Immature natural killer cell (primary cell): Measurements from ENCODE around the gene PIEZO2. TPM values are rescaled to one million over a fixed set of nuclear protein-coding genes. Genes with fewer than 3 reads are reported as not detected.

Experiments
- DNase-seq, 3 donors: peaks; one replicate each; pipeline ENCODE4 v3.0.0; 2022; ENCODE audit warnings: mixed read lengths in 1 of 3
- H3K27ac Mint-ChIP-seq, 6 donors: one replicate each; pipeline ENCODE4 v1.8.0; 2020; ENCODE audit warnings: mixed read lengths in 6 of 6, mild to moderate bottlenecking in 5 of 6, inconsistent platforms in 4 of 6, moderate library complexity in 3 of 6
- H3K27me3 Mint-ChIP-seq, 3 donors: one replicate each; pipeline ENCODE4 v1.8.0; 2020 to 2021; ENCODE audit warnings: low read depth in 3 of 3, mild to moderate bottlenecking in 3 of 3, mixed read lengths in 3 of 3, moderate library complexity in 3 of 3, inconsistent platforms in 1 of 3
- H3K36me3 Mint-ChIP-seq, 3 donors: one replicate each; pipeline ENCODE4 v1.8.0; 2020; ENCODE audit warnings: mixed read lengths in 3 of 3, inconsistent platforms in 2 of 3, mild to moderate bottlenecking in 2 of 3
- H3K4me1 Mint-ChIP-seq, 2 donors: one replicate each; pipeline ENCODE4 v1.8.0; 2020; ENCODE audit warnings: inconsistent platforms in 2 of 2, mild to moderate bottlenecking in 2 of 2, mixed read lengths in 2 of 2, moderate library complexity in 1 of 2
- H3K4me3 Mint-ChIP-seq, 5 donors: one replicate each; pipeline ENCODE4 v1.8.0; 2020; ENCODE audit warnings: mild to moderate bottlenecking in 5 of 5, mixed read lengths in 5 of 5, inconsistent platforms in 3 of 5, moderate library complexity in 3 of 5
- H3K9me3 Mint-ChIP-seq, 6 donors: one replicate each; pipeline ENCODE4 v1.8.0; 2020; ENCODE audit warnings: mild to moderate bottlenecking in 6 of 6, mixed read lengths in 6 of 6, inconsistent platforms in 4 of 6, moderate library complexity in 3 of 6
- polyA plus RNA-seq, 3 donors: library from polyadenylated mRNA; unstranded; fragments of 300-500 nt; fragmentation: Illumina TruSeq; gene quantifications; one replicate each; pipeline ENCODE4 v1.2.3, GENCODE V29; 2021

Gene PIEZO2
- polyA plus RNA-seq, 3 donors from 2014 or later, result not detected

- DNase-seq, result no peak
- H3K36me3 Mint-ChIP-seq, result no peaks in the 10 kb centered on the region
- no peak overlapping the region for H3K27ac Mint-ChIP-seq
- H3K27me3 Mint-ChIP-seq, result peaks cover 0 to 4% (median 3%) of the 10 kb centered on the region in 3 donors
- no peaks in the 10 kb centered on the region for H3K4me1 Mint-ChIP-seq
- H3K9me3 Mint-ChIP-seq, result peaks cover 0 to 6% (median 1%) of the 10 kb centered on the region in 6 donors
- H3K4me3 Mint-ChIP-seq, result no peak overlapping the region
These were observed 13.5 kb upstream of the PIEZO2 start for GRCh38 chr18:11162889-11163288.

- Mint-ChIP-seq H3K4me3 (no peak overlapping the region), H3K4me1 (no peaks in the 10 kb centered on the region), H3K27ac (no peak overlapping the region), H3K9me3 (peaks cover 0 to 6% (median 0%) of the 10 kb centered on the region in 6 donors), H3K36me3 (no peaks in the 10 kb centered on the region), H3K27me3 (peaks cover 0 to 5% (median 4%) of the 10 kb centered on the region in 3 donors)
- DNase-seq, result no peak
These were observed 13.1 kb upstream of the PIEZO2 start for GRCh38 chr18:11162462-11162861.

- Mint-ChIP-seq H3K4me1 (no peaks in the 10 kb centered on the region), H3K36me3 (no peaks in the 10 kb centered on the region), H3K4me3 (no peak overlapping the region), H3K27me3 (peaks cover 0 to 6% (median 5%) of the 10 kb centered on the region in 3 donors), H3K27ac (no peak overlapping the region), H3K9me3 (peaks cover 0 to 3% (median 0%) of the 10 kb centered on the region in 6 donors)
- no peak for DNase-seq
These were observed 10.9 kb upstream of the PIEZO2 start for GRCh38 chr18:11160313-11160712.

GRCh38 chr18:11159844-11160243, 10.5 kb upstream of the PIEZO2 start:
- H3K36me3 Mint-ChIP-seq, result no peaks in the 10 kb centered on the region

GRCh38 chr18:11156978-11157377, 7.6 kb upstream of the PIEZO2 start:
- Mint-ChIP-seq H3K36me3 (no peaks in the 10 kb centered on the region), H3K4me3 (no peak overlapping the region), H3K27me3 (peaks cover 2 to 6% (median 2%) of the 10 kb centered on the region in 3 donors), H3K27ac (no peak overlapping the region), H3K9me3 (peaks cover 0 to 3% (median 0%) of the 10 kb centered on the region in 6 donors), H3K4me1 (no peaks in the 10 kb centered on the region)
- DNase-seq, result no peak

More at GRCh38 chr18:11159844-11160243, 10.5 kb upstream of the PIEZO2 start:
- Mint-ChIP-seq H3K4me3 (no peak overlapping the region), H3K27me3 (peaks cover 0 to 6% (median 5%) of the 10 kb centered on the region in 3 donors), H3K27ac (no peak overlapping the region), H3K4me1 (no peaks in the 10 kb centered on the region), H3K9me3 (peaks cover 0 to 3% (median 0%) of the 10 kb centered on the region in 6 donors)
- DNase-seq, result no peak

- H3K4me3 Mint-ChIP-seq, result no peak overlapping the region
- no peak overlapping the region for H3K27ac Mint-ChIP-seq
- peaks cover 0 to under 1% (median 0%) of the 10 kb centered on the region in 3 donors for H3K36me3 Mint-ChIP-seq
- no peaks in the 10 kb centered on the region for H3K4me1 Mint-ChIP-seq
- peaks cover 5 to 9% (median 9%) of the 10 kb centered on the region in 3 donors for H3K27me3 Mint-ChIP-seq
- H3K9me3 Mint-ChIP-seq, result peaks cover 0 to 3% (median 0%) of the 10 kb centered on the region in 6 donors
- no peak for DNase-seq
These were observed 5.8 kb upstream of the PIEZO2 start for GRCh38 chr18:11155034-11155759.

GRCh38 chr18:11154368-11154989, 5.1 kb upstream of the PIEZO2 start:
- Mint-ChIP-seq H3K36me3 (peaks cover 0 to 4% (median 0%) of the 10 kb centered on the region in 3 donors), H3K27ac (no peak overlapping the region), H3K27me3 (peaks cover 8 to 12% (median 9%) of the 10 kb centered on the region in 3 donors), H3K4me3 (no peak overlapping the region), H3K4me1 (no peaks in the 10 kb centered on the region), H3K9me3 (peaks cover 0 to 3% (median 0%) of the 10 kb centered on the region in 6 donors)
- no peak for DNase-seq

GRCh38 chr18:11153097-11153496, 3.7 kb upstream of the PIEZO2 start:
- Mint-ChIP-seq H3K27me3 (peaks cover 7 to 12% (median 8%) of the 10 kb centered on the region in 3 donors), H3K4me1 (no peaks in the 10 kb centered on the region), H3K4me3 (no peak overlapping the region), H3K36me3 (peaks cover 0 to 4% (median 0%) of the 10 kb centered on the region in 3 donors), H3K9me3 (no peaks in the 10 kb centered on the region), H3K27ac (no peak overlapping the region)
- DNase-seq, result no peak

GRCh38 chr18:11150271-11150615, 874 bp upstream of the PIEZO2 start:
- no peak for DNase-seq
- Mint-ChIP-seq H3K4me1 (no peaks in the 10 kb centered on the region), H3K27me3 (peaks cover 6 to 19% (median 7%) of the 10 kb centered on the region in 3 donors), H3K9me3 (peaks cover 0 to 4% (median 0%) of the 10 kb centered on the region in 6 donors), H3K4me3 (no peak overlapping the region), H3K36me3 (peaks cover 0 to 4% (median 0%) of the 10 kb centered on the region in 3 donors), H3K27ac (no peak overlapping the region)

- Mint-ChIP-seq H3K36me3 (peaks cover 0 to 4% (median 0%) of the 10 kb centered on the region in 3 donors), H3K9me3 (peaks cover 0 to 4% (median 0%) of the 10 kb centered on the region in 6 donors), H3K27me3 (peaks cover 6 to 19% (median 7%) of the 10 kb centered on the region in 3 donors), H3K27ac (no peak overlapping the region), H3K4me3 (no peak overlapping the region), H3K4me1 (no peaks in the 10 kb centered on the region)
- no peak for DNase-seq
These were observed 509 bp downstream of the PIEZO2 start for GRCh38 chr18:11148680-11149440.

- H3K4me1 Mint-ChIP-seq, result no peaks in the 10 kb centered on the region
- peaks cover 0 to 4% (median 0%) of the 10 kb centered on the region in 3 donors for H3K36me3 Mint-ChIP-seq
- H3K27me3 Mint-ChIP-seq, result peaks cover 6 to 19% (median 10%) of the 10 kb centered on the region in 3 donors
- no peak overlapping the region for H3K27ac Mint-ChIP-seq
- no peak overlapping the region for H3K4me3 Mint-ChIP-seq
- H3K9me3 Mint-ChIP-seq, result peaks cover 0 to 4% (median 0%) of the 10 kb centered on the region in 6 donors
- no peak for DNase-seq
These were observed 1.2 kb downstream of the PIEZO2 start for GRCh38 chr18:11147962-11148679.

- Mint-ChIP-seq H3K27ac (no peak overlapping the region), H3K4me3 (no peak overlapping the region), H3K9me3 (peaks cover 0 to 4% (median 0%) of the 10 kb centered on the region in 6 donors), H3K36me3 (peaks cover 0 to 4% (median 0%) of the 10 kb centered on the region in 3 donors), H3K4me1 (no peaks in the 10 kb centered on the region), H3K27me3 (peaks cover 6 to 19% (median 10%) of the 10 kb centered on the region in 3 donors)
- DNase-seq, result no peak
These were observed 1.9 kb downstream of the PIEZO2 start for GRCh38 chr18:11147371-11147951.

GRCh38 chr18:11146947-11147345, 2.4 kb downstream of the PIEZO2 start:
- peaks cover 0 to 4% (median 0%) of the 10 kb centered on the region in 3 donors for H3K36me3 Mint-ChIP-seq
- H3K4me3 Mint-ChIP-seq, result no peak overlapping the region
- no peak overlapping the region for H3K27ac Mint-ChIP-seq
- H3K4me1 Mint-ChIP-seq, result no peaks in the 10 kb centered on the region
- H3K27me3 Mint-ChIP-seq, result peaks cover 6 to 17% (median 10%) of the 10 kb centered on the region in 3 donors
- peaks cover 0 to 4% (median 0%) of the 10 kb centered on the region in 6 donors for H3K9me3 Mint-ChIP-seq
- no peak for DNase-seq
